ENCODE data around the gene EEF1A1.
A peak's percentile ranks its signal among the peaks of the same experiment; 100 is the strongest.
"Not testable (repeated sequence)": the region's sequence is repeated elsewhere in the genome, so short reads cannot be mapped to it uniquely, and the experiment has no call there.

The EEF1A1 gene

DNA sequence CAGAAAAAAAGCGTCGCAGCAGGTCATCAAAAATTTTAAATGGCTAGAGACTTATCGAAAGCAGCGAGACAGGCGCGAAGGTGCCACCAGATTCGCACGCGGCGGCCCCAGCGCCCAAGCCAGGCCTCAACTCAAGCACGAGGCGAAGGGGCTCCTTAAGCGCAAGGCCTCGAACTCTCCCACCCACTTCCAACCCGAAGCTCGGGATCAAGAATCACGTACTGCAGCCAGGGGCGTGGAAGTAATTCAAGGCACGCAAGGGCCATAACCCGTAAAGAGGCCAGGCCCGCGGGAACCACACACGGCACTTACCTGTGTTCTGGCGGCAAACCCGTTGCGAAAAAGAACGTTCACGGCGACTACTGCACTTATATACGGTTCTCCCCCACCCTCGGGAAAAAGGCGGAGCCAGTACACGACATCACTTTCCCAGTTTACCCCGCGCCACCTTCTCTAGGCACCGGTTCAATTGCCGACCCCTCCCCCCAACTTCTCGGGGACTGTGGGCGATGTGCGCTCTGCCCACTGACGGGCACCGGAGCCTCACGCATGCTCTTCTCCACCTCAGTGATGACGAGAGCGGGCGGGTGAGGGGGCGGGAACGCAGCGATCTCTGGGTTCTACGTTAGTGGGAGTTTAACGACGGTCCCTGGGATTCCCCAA lies at the start of gene EEF1A1:
EEF1A1 (minus strand) TSS at position 345 of the 663 bp plus-strand sequence. CDS start 1,006 bp downstream, outside the sequence.
- H3K27me3 Mint-ChIP-seq: no peaks in the 10 kb centered on the region
- H3K27ac Mint-ChIP-seq: peak within 1 kb of the TSS; percentile 99
- peaks cover 23% of the 10 kb centered on the region for H3K36me3 Mint-ChIP-seq
- H3K9me3 Mint-ChIP-seq: no peaks in the 10 kb centered on the region
- H3K4me3 Mint-ChIP-seq: peak within 1 kb of the TSS; percentile 95
- peaks cover 32% of the 10 kb centered on the region for H3K4me1 Mint-ChIP-seq
- ATAC-seq (ENCODE audit: low read depth) (peak; percentile 75), DNase-seq (ENCODE audit: low spot score in 2 of 2) (peak; percentile 94 to 98)

GRCh38 chr6:73569121-73569520 lies 48.3 kb upstream of the EEF1A1 start:
- Mint-ChIP-seq H3K27ac (no peak overlapping the region), H3K27me3 (no peaks in the 10 kb centered on the region), H3K9me3 (no peaks in the 10 kb centered on the region), H3K4me3 (no peak overlapping the region), H3K4me1 (no peaks in the 10 kb centered on the region), H3K36me3 (no peaks in the 10 kb centered on the region)
- DNase-seq (ENCODE audit: low spot score in 2 of 2): no peak
- ATAC-seq (ENCODE audit: low read depth): no peak

DNA sequence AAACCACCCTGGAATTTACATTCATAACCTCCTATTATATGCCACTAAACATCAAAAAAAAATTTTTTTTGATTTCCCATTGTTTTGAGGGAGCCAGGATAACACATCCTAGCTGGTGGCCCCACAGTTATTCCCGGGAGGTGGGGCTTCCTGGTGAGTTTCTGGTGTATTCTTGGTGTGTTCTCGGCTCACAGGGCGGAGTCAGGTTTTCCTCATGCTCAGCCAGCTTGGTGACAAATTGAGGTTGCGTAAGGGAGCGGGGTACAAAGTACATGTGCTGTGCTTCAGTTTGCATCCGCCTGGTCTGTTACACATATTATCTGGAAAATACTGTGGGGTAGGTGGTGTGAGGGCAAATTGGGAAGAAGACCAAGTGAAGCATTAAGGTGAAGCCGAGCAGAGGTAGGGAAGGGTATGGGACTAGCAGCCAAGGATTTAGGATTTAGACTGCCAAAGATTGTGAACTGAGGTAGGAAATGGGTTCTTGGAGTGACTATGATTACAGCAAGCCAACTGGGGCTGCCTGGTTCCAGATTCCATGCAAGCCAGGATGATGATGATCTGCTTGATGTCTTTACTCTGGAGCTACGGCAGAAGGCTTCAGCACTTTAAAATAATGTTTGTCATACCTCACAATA lies 46.2 kb upstream of the EEF1A1 start:
- Mint-ChIP-seq H3K9me3 (no peaks in the 10 kb centered on the region), H3K27ac (no peak overlapping the region), H3K27me3 (no peaks in the 10 kb centered on the region), H3K4me3 (no peak overlapping the region), H3K4me1 (no peaks in the 10 kb centered on the region), H3K36me3 (no peaks in the 10 kb centered on the region)
- DNase-seq (ENCODE audit: low spot score in 2 of 2) (no peak), ATAC-seq (ENCODE audit: low read depth) (no peak)

DNA sequence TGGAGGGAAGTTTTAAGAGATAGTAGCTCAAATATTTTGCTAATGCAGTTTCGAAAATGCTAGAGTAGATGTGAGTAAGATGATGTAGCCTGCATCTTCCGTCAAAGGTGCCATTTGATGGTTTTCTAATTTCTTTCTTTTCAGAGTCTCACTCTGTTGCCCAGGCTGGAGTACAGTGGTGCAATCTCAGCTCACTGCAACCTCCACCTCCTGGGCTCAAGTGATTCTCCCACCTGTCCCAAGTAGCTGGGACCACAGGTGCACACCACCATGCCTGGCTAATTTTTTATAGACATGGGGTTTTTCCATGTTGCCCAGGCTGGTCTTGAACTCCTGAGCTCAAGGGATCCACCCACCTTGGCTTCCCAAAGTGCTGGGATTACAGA lies 45.6 kb upstream of the EEF1A1 start:
- H3K36me3 Mint-ChIP-seq; H3K4me3 Mint-ChIP-seq; H3K9me3 Mint-ChIP-seq; H3K4me1 Mint-ChIP-seq; ATAC-seq (ENCODE audit: low read depth); H3K27ac Mint-ChIP-seq; DNase-seq (ENCODE audit: low spot score in 2 of 2); H3K27me3 Mint-ChIP-seq: not testable (repeated sequence)

GRCh38 chr6:73565767-73566485 lies 45.1 kb upstream of the EEF1A1 start:
- no peaks in the 10 kb centered on the region for H3K9me3 Mint-ChIP-seq
- ATAC-seq (ENCODE audit: low read depth) (no peak), DNase-seq (ENCODE audit: low spot score in 2 of 2) (no peak)
- H3K36me3 Mint-ChIP-seq: no peaks in the 10 kb centered on the region
- no peaks in the 10 kb centered on the region for H3K27me3 Mint-ChIP-seq
- H3K4me3 Mint-ChIP-seq: no peak overlapping the region
- peaks cover 1% of the 10 kb centered on the region for H3K4me1 Mint-ChIP-seq
- H3K27ac Mint-ChIP-seq: no peak overlapping the region

- H3K27me3 Mint-ChIP-seq: no peaks in the 10 kb centered on the region
- DNase-seq (ENCODE audit: low spot score in 2 of 2) (no peak), ATAC-seq (ENCODE audit: low read depth) (no peak)
- H3K4me1 Mint-ChIP-seq: peaks cover 7% of the 10 kb centered on the region
- no peak overlapping the region for H3K27ac Mint-ChIP-seq
- no peak overlapping the region for H3K4me3 Mint-ChIP-seq
- H3K36me3 Mint-ChIP-seq: no peaks in the 10 kb centered on the region
- no peaks in the 10 kb centered on the region for H3K9me3 Mint-ChIP-seq
Observed at GRCh38 chr6:73564578-73565345, 43.9 kb upstream of the EEF1A1 start.

DNA sequence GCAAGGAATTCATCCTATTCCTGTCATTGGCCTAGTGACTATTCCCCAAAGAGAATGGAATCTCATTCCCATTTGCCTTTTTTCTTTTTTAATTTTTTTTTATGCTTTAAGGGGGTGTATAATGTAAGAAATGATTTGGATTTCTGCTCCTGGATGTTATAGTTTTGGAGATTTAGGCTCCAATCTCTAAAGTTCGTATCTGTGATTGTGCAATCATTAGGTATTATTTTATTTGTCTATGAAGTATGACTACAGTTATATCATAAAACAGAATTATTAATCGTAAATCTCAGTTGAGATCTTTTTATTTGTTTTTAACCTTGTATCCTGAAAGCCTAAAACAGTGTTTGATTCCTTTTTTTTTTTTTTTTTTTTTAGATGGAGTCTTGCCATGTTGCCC lies 41.7 kb upstream of the EEF1A1 start:
- Mint-ChIP-seq H3K27ac (no peak overlapping the region), H3K4me1 (peaks cover 13% of the 10 kb centered on the region), H3K9me3 (no peaks in the 10 kb centered on the region), H3K4me3 (no peak overlapping the region), H3K27me3 (no peaks in the 10 kb centered on the region), H3K36me3 (no peaks in the 10 kb centered on the region)
- no peak for DNase-seq (ENCODE audit: low spot score in 2 of 2)
- no peak for ATAC-seq (ENCODE audit: low read depth)

- ATAC-seq (ENCODE audit: low read depth) (peak; percentile 82), DNase-seq (ENCODE audit: low spot score in 2 of 2) (no peak)
- Mint-ChIP-seq H3K4me3 (peak overlapping the region; percentile 60), H3K27ac (no peak overlapping the region), H3K27me3 (no peaks in the 10 kb centered on the region), H3K4me1 (peaks cover 13% of the 10 kb centered on the region), H3K9me3 (no peaks in the 10 kb centered on the region), H3K36me3 (no peaks in the 10 kb centered on the region)
Observed at GRCh38 chr6:73560853-73561407, 40.1 kb upstream of the EEF1A1 start.

DNA sequence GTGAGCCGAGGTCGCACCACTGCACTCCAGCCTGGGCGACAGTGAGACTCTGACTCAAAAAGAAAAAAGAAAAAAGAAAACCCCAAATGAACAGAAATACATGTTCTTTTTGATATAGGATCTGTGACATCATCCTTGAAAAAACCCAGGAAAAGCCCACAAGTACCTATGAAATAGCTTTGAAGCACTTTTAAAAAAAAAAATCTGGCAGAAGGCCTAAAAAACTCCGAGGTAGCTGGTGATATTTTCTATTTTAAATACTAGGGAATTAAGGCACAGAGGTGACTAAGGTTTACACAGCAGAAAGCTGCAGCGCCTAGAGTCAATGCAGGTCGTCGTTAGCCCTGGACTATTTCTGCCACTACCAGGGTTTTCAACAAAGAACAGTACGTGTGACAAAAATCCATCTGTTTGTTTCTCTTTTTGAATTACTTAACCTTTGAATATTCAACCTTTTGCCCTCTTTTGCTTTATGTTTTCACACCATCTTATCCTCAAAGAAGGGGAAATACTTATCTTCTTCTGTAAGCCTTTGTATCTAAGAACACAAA lies 39.4 kb upstream of the EEF1A1 start:
- no peaks in the 10 kb centered on the region for H3K36me3 Mint-ChIP-seq
- no peak overlapping the region for H3K27ac Mint-ChIP-seq
- peaks cover 13% of the 10 kb centered on the region for H3K4me1 Mint-ChIP-seq
- no peak for DNase-seq (ENCODE audit: low spot score in 2 of 2)
- no peaks in the 10 kb centered on the region for H3K27me3 Mint-ChIP-seq
- no peak overlapping the region for H3K4me3 Mint-ChIP-seq
- ATAC-seq (ENCODE audit: low read depth): no peak
- no peaks in the 10 kb centered on the region for H3K9me3 Mint-ChIP-seq

- not testable (repeated sequence) for DNase-seq (ENCODE audit: low spot score in 2 of 2); H3K36me3 Mint-ChIP-seq; H3K4me3 Mint-ChIP-seq; H3K27me3 Mint-ChIP-seq; ATAC-seq (ENCODE audit: low read depth); H3K9me3 Mint-ChIP-seq
- Mint-ChIP-seq H3K27ac (peak overlapping the region; percentile 4), H3K4me1 (peaks cover 13% of the 10 kb centered on the region)
Observed at GRCh38 chr6:73559399-73559794, 38.6 kb upstream of the EEF1A1 start.

- Mint-ChIP-seq H3K4me3 (no peak overlapping the region), H3K9me3 (no peaks in the 10 kb centered on the region), H3K27ac (peak overlapping the region; percentile 4), H3K4me1 (peaks cover 13% of the 10 kb centered on the region), H3K27me3 (no peaks in the 10 kb centered on the region), H3K36me3 (no peaks in the 10 kb centered on the region)
- DNase-seq (ENCODE audit: low spot score in 2 of 2) (no peak), ATAC-seq (ENCODE audit: low read depth) (no peak)
Observed at GRCh38 chr6:73558624-73559398, 38.0 kb upstream of the EEF1A1 start.

DNA sequence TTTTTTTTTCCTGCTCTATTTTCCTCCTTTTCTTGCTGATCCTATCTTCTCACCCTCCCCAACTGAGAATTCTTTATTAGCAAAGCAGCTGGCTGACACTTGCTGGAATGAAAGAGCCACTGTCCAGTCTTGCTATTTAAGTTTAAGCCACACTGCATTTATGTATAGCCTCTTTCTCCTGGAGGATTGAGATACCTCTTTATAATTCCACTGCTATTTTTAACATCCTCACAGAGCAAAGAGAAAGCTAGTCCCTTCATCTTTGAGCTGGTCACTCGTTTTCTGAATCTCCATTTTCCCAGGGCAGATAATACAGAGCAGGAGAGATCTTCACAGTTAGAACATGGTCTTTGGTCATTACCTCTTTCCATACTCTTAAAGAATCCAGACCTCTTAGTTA lies 36.0 kb upstream of the EEF1A1 start:
- H3K9me3 Mint-ChIP-seq: no peaks in the 10 kb centered on the region
- no peaks in the 10 kb centered on the region for H3K27me3 Mint-ChIP-seq
- no peak for ATAC-seq (ENCODE audit: low read depth)
- DNase-seq (ENCODE audit: low spot score in 2 of 2): no peak
- no peak overlapping the region for H3K27ac Mint-ChIP-seq
- no peaks in the 10 kb centered on the region for H3K36me3 Mint-ChIP-seq
- H3K4me3 Mint-ChIP-seq: no peak overlapping the region
- H3K4me1 Mint-ChIP-seq: peaks cover 13% of the 10 kb centered on the region

- not testable (repeated sequence) for DNase-seq (ENCODE audit: low spot score in 2 of 2); H3K36me3 Mint-ChIP-seq; H3K27me3 Mint-ChIP-seq; H3K27ac Mint-ChIP-seq; H3K9me3 Mint-ChIP-seq; ATAC-seq (ENCODE audit: low read depth); H3K4me3 Mint-ChIP-seq; H3K4me1 Mint-ChIP-seq
Observed at GRCh38 chr6:73555380-73555949, 34.6 kb upstream of the EEF1A1 start.

All from memory B cell (primary cell).